T1000 (cell line): ENCODE data around the gene CASR.

Experiments used
- DNase-seq: peaks from one replicate; lab custom pipeline; 2025; ENCODE audit warnings: mixed read lengths; lab: John Stamatoyannopoulos, UW

The CASR gene

GRCh38 chr3:122215592-122216298 lies 32.3 kb downstream of the CASR start:
- no peak for DNase-seq

- no peak for DNase-seq
Observed at GRCh38 chr3:122217901-122218300, 34.4 kb downstream of the CASR start.

GRCh38 chr3:122219242-122219872 lies 35.9 kb downstream of the CASR start:
- DNase-seq = no peak

GRCh38 chr3:122227036-122227781 lies 43.7 kb downstream of the CASR start:
- DNase-seq = no peak

GRCh38 chr3:122230174-122230573 lies 46.7 kb downstream of the CASR start:
- DNase-seq = no peak

- no peak for DNase-seq
Observed at GRCh38 chr3:122231465-122232157, 48.1 kb downstream of the CASR start.

GRCh38 chr3:122232485-122232884 lies 49.0 kb downstream of the CASR start:
- no peak for DNase-seq

GRCh38 chr3:122233101-122233952 lies 49.9 kb downstream of the CASR start:
- no peak for DNase-seq

GRCh38 chr3:122234117-122234516 lies 50.6 kb downstream of the CASR start:
- no peak for DNase-seq

- no peak for DNase-seq
Observed at GRCh38 chr3:122235147-122235546, 51.7 kb downstream of the CASR start.

GRCh38 chr3:122239112-122239511 lies 55.6 kb downstream of the CASR start:
- DNase-seq = no peak

- no peak for DNase-seq
Observed at GRCh38 chr3:122245513-122246174, 62.2 kb downstream of the CASR start.

- no peak for DNase-seq
Observed at GRCh38 chr3:122246199-122246598, 62.7 kb downstream of the CASR start.

GRCh38 chr3:122247087-122247824 lies 63.8 kb downstream of the CASR start:
- no peak for DNase-seq

GRCh38 chr3:122247825-122248185 lies 64.3 kb downstream of the CASR start:
- no peak for DNase-seq

GRCh38 chr3:122251428-122251827 lies 68.0 kb downstream of the CASR start:
- no peak for DNase-seq

GRCh38 chr3:122253581-122253980 lies 70.1 kb downstream of the CASR start:
- DNase-seq = no peak

- no peak for DNase-seq
Observed at GRCh38 chr3:122255757-122256439, 72.4 kb downstream of the CASR start.

GRCh38 chr3:122257644-122258364 lies 74.3 kb downstream of the CASR start:
- no peak for DNase-seq
